ENCODE measurements around the gene CROT.
A peak's percentile ranks its signal among the peaks of the same experiment; 100 is the strongest.
"Not testable (repeated sequence)": the region's sequence is repeated elsewhere in the genome, so short reads cannot be mapped to it uniquely, and the experiment has no call there.

Gene CROT

DNA sequence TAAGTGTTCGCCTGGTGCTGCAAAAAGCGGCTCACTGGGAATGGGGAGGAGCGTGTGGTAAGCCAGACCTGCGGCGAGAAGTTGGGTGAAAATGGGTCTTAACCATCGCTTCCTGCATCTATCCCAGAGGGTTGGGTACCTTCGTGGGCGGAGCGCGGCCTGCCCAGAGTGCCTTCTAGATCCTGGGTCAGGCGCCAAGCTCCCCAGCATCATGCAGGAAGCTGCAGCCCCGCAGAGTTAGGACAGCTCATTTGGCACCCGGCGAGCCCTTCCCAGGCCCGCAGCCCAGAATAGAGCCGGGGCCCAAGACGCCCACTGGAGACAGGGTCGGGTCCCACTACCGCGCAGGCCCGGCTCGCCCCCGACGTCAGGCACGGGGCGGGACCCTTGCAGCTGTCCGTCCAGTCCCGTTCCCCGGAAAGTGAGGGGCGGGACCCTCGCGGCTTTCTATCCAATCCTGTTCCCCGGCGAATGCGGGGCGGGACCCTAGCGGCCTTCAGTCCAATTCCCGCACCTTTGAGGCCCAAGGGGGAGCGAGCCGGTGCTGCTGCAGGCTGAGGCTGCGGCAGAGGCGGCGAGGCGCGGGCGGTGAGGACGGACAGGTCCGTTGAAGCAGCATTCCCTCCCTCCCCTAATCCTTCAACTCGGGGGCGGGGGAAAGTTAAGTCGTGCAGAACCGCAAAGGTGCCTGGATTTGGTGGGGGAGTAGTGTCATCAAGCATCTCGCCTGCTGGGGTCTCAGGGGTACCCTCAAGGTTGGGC lies at the start of gene CROT:
TSS of gene CROT (plus strand) at position 499 of the 762 bp plus-strand sequence. CDS start 3,405 bp downstream, outside the sequence.
- H3K27me3 Mint-ChIP-seq: no peaks in the 10 kb centered on the region
- ATAC-seq: peak; percentile 100
- H3K9me3 Mint-ChIP-seq: no peaks in the 10 kb centered on the region
- H3K27ac Mint-ChIP-seq: peak within 1 kb of the TSS; percentile 86
- peaks cover 33% of the 10 kb centered on the region for H3K36me3 Mint-ChIP-seq
- H3K4me3 Mint-ChIP-seq: peak within 1 kb of the TSS; percentile 92
- peaks cover 8% of the 10 kb centered on the region for H3K4me1 Mint-ChIP-seq

DNA sequence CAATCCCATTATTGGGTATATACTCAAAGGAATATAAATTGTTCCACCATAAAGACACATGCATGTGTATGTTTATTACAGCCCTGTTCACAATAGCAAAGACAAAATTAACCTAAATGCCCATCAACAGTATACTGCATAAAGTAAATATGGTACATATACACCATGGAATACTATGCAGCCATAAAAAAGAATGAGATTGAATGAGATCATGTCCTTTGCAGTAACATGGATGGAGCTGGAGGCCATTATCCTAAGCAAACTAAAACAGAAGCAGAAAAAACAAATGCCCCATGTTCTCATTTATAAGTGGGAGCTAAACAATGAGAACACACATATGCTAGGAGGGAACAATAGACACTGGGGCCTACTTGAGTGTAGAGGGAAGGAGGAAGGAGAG lies 44.7 kb upstream of the CROT start:
- Mint-ChIP-seq H3K36me3 (peaks cover 6% of the 10 kb centered on the region), H3K27me3 (peaks cover 8% of the 10 kb centered on the region)

DNA sequence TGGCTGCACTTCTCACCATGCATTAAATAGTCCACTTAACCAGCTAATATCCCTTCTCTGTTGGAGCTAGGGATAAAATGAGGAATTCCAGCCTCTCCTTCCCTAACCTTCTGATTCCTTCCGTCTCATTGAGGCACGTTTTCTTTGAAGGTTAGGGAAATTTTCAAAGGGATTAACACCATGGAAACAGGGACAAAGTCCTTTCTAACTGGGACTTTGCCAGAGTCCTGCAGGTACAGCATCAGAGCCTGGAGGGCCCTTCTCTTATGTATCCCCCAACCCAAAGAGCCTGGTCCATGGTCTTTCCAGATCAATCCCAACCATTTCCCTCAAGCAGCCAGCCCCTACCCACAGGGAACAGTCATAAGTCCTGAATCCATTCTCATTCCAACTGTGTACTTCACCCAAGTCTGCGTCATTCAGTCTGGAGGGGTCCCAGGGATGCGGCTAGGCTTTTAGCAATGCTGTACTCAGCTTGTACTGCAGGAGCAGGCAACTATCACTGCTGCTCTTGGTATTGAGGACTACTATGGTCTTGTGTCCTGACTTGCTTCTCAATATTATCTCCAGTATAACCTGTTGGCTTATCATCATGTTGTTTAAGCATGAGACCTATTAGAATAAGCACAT lies 34.6 kb upstream of the CROT start:
- H3K36me3 Mint-ChIP-seq: no peaks in the 10 kb centered on the region
- no peaks in the 10 kb centered on the region for H3K9me3 Mint-ChIP-seq
- no peaks in the 10 kb centered on the region for H3K4me1 Mint-ChIP-seq
- H3K4me3 Mint-ChIP-seq: no peak overlapping the region
- H3K27me3 Mint-ChIP-seq: no peaks in the 10 kb centered on the region
- no peak overlapping the region for H3K27ac Mint-ChIP-seq
- no peak for ATAC-seq

More for the DNA sequence above, 44.7 kb upstream of the CROT start:
- Mint-ChIP-seq H3K9me3 (peaks cover 6% of the 10 kb centered on the region), H3K4me3 (no peak overlapping the region), H3K27ac (no peak overlapping the region), H3K4me1 (no peaks in the 10 kb centered on the region)
- ATAC-seq: no peak

- Mint-ChIP-seq H3K27ac (no peak overlapping the region), H3K4me3 (no peak overlapping the region), H3K27me3 (no peaks in the 10 kb centered on the region), H3K9me3 (no peaks in the 10 kb centered on the region), H3K36me3 (no peaks in the 10 kb centered on the region), H3K4me1 (no peaks in the 10 kb centered on the region)
- ATAC-seq: peak; percentile 66
Measured at GRCh38 chr7:87312215-87312865, 33.1 kb upstream of the CROT start.

DNA sequence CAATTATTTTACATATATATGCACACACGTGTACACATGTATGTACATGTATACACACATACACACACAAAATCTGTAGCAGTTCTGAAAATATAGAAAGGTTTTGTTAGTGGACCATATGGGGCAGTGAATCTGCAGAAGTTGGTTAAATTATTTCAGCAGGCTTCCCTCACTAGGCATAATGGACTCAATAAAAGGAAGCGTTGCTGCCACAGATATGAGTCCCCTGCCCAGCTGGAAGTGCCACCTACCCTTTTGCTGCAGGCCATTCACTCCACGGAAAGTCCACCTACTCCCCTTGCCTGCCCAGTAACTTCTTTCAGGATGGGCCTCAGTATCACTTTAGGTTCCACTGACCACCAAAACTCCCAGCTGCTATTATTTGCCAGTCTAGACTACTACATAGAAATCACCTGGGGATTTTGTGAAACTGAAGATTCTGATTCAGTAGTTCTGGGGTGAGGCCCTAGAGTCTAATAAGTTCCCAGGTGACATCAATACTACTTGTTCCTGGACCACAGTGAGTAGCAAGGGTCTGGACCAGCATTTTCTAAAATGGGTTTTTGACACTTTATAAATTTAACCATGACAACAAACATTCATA lies 29.3 kb upstream of the CROT start:
- no peak overlapping the region for H3K4me3 Mint-ChIP-seq
- ATAC-seq: peak; percentile 85
- H3K36me3 Mint-ChIP-seq: peaks cover 3% of the 10 kb centered on the region
- peaks cover 7% of the 10 kb centered on the region for H3K4me1 Mint-ChIP-seq
- H3K27me3 Mint-ChIP-seq: no peaks in the 10 kb centered on the region
- peak overlapping the region; percentile 27 for H3K27ac Mint-ChIP-seq
- no peaks in the 10 kb centered on the region for H3K9me3 Mint-ChIP-seq

- no peak for ATAC-seq
- Mint-ChIP-seq H3K27me3 (no peaks in the 10 kb centered on the region), H3K27ac (peak overlapping the region; percentile 27), H3K4me1 (peaks cover 7% of the 10 kb centered on the region), H3K36me3 (peaks cover 11% of the 10 kb centered on the region), H3K9me3 (peaks cover 4% of the 10 kb centered on the region), H3K4me3 (no peak overlapping the region)
Measured at GRCh38 chr7:87316846-87317552, 28.5 kb upstream of the CROT start.

DNA sequence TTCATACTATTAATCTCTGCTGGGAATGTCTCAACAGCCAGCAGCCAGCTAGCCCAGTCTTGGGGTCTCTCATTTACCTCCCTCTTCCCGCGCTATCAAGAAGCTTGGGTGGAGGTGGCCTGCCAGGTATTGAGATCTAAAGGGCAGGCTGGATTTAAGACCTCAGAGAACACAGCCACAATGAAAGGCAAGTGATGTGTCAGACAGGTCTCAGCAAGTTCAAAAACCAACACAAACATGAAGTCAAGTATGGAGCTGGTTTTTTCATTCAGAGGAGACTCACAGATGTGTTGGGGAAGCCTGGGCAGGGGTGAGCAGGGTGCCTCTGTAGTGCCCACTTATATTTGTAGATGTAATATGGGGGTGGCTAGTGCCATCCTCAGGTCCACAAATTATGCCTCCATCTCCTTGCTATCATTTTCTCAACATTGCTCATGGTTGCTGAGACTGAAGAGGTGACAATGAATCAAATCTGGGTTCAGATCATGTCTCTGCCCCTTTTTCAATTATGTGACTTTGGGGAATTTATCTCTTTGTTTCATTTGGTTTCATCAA lies 27.7 kb upstream of the CROT start:
- peaks cover 4% of the 10 kb centered on the region for H3K9me3 Mint-ChIP-seq
- no peaks in the 10 kb centered on the region for H3K27me3 Mint-ChIP-seq
- ATAC-seq: no peak
- H3K4me1 Mint-ChIP-seq: peaks cover 7% of the 10 kb centered on the region
- no peak overlapping the region for H3K27ac Mint-ChIP-seq
- H3K36me3 Mint-ChIP-seq: peaks cover 18% of the 10 kb centered on the region
- no peak overlapping the region for H3K4me3 Mint-ChIP-seq

DNA sequence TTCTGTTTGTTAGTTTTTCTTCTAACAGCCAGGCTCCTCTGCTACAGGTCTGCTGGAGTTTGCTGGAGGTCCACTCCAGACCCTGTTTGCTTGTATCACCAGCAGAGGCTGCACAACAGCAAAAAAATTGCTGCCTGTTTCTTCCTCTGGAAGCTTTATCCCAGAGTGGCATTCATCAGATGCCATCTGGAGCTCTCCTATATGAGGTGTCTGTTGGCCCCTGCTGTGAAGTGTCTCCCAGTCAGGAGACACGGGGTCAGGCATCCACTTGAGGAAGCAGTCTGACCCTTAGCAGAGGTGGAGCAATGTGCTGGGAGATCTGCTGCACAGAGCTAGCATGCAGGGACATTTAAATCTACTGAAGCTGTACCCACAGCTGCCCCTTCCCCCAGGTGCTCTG lies 26.7 kb upstream of the CROT start:
- no peaks in the 10 kb centered on the region for H3K27me3 Mint-ChIP-seq
- peak overlapping the region; percentile 70 for H3K27ac Mint-ChIP-seq
- no peak overlapping the region for H3K4me3 Mint-ChIP-seq
- no peak for ATAC-seq
- peaks cover 25% of the 10 kb centered on the region for H3K36me3 Mint-ChIP-seq
- H3K9me3 Mint-ChIP-seq: peaks cover 4% of the 10 kb centered on the region
- H3K4me1 Mint-ChIP-seq: peaks cover 7% of the 10 kb centered on the region

- not testable (repeated sequence) for ATAC-seq, H3K27me3 Mint-ChIP-seq, H3K4me1 Mint-ChIP-seq, H3K9me3 Mint-ChIP-seq
- Mint-ChIP-seq H3K36me3 (peaks cover 25% of the 10 kb centered on the region), H3K27ac (peak overlapping the region; percentile 70), H3K4me3 (peak overlapping the region; percentile 54)
Measured at GRCh38 chr7:87319154-87319581, 26.3 kb upstream of the CROT start.

DNA sequence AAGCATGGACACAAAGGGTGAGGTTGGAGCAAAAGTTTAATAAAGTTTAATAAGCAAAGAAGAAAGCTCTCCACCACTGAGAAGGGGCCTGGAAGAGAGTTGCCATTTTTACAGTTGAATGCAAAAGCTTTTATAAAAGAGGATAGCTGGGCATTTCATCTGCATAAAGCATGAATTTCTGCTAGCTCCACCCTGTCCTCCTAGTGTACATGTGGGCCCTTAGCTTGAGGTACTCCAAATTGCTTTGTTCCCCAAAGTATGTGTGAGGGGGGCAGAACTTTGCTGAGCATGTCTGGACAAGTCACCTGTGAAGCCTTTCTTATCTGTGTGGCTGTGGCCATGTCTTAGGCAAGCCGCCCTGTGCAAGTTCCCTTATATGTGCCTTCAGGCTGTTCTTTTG lies 22.6 kb upstream of the CROT start:
- peaks cover 7% of the 10 kb centered on the region for H3K4me1 Mint-ChIP-seq
- ATAC-seq: no peak

DNA sequence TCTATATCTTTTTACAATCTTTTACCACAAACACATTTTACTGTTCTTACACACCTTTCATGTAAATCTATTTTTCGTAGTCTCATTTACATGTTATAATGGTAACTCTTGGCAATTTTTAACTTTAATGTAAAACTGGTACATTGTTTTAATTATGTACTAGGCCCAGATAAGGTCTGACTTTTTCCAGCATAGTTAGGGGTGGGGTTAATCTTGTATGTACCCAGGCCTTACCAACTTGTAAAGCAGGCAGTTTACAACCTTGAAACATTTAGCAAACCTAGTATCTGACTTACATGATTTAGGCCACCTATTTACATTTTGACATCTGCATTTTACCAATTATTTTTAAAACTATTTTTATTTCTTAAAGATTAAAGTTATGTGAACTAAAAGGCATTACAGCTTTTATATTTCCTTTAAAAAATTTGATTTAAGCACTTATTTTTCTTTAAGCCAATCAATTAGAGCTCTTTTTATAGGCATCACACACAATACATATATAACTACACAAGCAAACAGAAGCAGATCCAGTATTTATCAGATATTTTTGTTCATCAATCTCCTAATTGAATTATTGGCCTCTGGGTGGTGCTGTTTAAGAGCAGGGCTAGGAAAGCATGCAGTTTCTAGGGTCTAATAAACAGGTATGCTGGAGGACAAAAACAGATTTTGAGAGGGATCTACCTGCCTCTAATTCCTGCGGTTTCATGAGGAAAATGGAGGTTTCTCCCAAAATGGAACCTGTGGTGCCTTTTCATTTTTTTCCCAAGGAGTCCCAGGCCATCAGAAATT lies 19.7 kb upstream of the CROT start:
- peaks cover 69% of the 10 kb centered on the region for H3K36me3 Mint-ChIP-seq
- peaks cover 27% of the 10 kb centered on the region for H3K9me3 Mint-ChIP-seq
- H3K27me3 Mint-ChIP-seq: no peaks in the 10 kb centered on the region
- no peak overlapping the region for H3K4me3 Mint-ChIP-seq
- H3K27ac Mint-ChIP-seq: no peak overlapping the region
- H3K4me1 Mint-ChIP-seq: no peaks in the 10 kb centered on the region
- no peak for ATAC-seq

More for the DNA sequence above, 22.6 kb upstream of the CROT start:
- H3K27ac Mint-ChIP-seq: no peak overlapping the region
- peaks cover 15% of the 10 kb centered on the region for H3K9me3 Mint-ChIP-seq
- H3K27me3 Mint-ChIP-seq: no peaks in the 10 kb centered on the region
- no peak overlapping the region for H3K4me3 Mint-ChIP-seq
- H3K36me3 Mint-ChIP-seq: peaks cover 41% of the 10 kb centered on the region

- Mint-ChIP-seq H3K27me3 (no peaks in the 10 kb centered on the region), H3K4me3 (no peak overlapping the region), H3K36me3 (peaks cover 60% of the 10 kb centered on the region), H3K4me1 (no peaks in the 10 kb centered on the region), H3K27ac (no peak overlapping the region), H3K9me3 (peaks cover 24% of the 10 kb centered on the region)
- no peak for ATAC-seq
Measured at GRCh38 chr7:87328281-87328680, 17.2 kb upstream of the CROT start.

DNA sequence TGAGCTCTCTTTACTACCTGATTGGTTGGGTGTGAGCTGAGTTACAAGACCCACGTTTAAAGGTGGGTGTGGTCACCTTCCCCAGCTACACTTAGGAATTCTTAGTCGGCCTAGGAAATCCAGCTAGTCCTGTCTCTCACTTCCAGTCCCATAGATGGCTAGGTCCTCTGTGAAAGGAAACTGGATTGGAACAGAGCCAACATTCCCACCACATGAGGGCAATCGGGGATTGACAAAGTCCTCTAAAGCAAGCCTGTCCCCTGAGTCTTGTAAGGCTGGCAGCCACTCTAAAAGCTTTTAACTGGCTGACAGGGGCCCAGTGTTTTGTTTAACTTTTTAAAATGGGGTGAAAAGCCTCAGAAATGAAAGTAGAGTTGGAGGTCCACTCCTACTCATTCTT lies 15.1 kb upstream of the CROT start:
- H3K27me3 Mint-ChIP-seq: no peaks in the 10 kb centered on the region
- H3K36me3 Mint-ChIP-seq: peaks cover 70% of the 10 kb centered on the region
- no peak overlapping the region for H3K4me3 Mint-ChIP-seq
- H3K27ac Mint-ChIP-seq: no peak overlapping the region
- H3K9me3 Mint-ChIP-seq: peaks cover 24% of the 10 kb centered on the region
- no peaks in the 10 kb centered on the region for H3K4me1 Mint-ChIP-seq
- ATAC-seq: no peak

DNA sequence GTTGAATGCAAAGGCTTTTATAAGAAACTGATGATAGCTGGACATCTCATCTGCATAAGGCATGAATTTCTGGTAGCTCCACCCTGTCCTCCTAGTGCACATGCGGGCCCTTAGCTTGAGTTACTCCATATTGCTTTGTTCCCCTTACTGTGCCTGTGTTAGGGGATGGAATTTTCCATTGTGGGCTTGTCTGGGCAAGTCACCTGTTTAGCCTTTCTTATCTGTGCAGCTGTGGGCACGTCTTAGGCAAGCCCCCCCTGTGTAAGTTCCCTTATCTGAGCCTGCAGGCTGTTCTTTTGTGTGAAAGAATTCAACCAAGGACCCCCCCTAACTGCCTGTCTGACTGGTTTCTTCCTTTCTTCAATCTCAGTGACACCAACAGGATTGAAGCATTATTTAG lies 14.5 kb upstream of the CROT start:
- ATAC-seq: no peak
- Mint-ChIP-seq H3K27me3 (no peaks in the 10 kb centered on the region), H3K27ac (no peak overlapping the region), H3K36me3 (peaks cover 74% of the 10 kb centered on the region), H3K4me1 (no peaks in the 10 kb centered on the region), H3K4me3 (no peak overlapping the region), H3K9me3 (peaks cover 24% of the 10 kb centered on the region)

Data from stimulated activated memory B cell treated with anti-CD40 and anti-IgM and Interleukin-4, amounts not matched to agents 10 μg/mL and 1 μg/mL and 100 μg/mL, for 72 hours (primary cell).